NCI-H82 (cell line): ENCODE results near the gene SHLD2.
"Not testable (repeated sequence)": the region's sequence is repeated elsewhere in the genome, so short reads cannot be mapped to it uniquely, and the experiment has no call there.

Experiments used
- DNase-seq: peaks from one replicate; lab custom pipeline; 2025; lab: John Stamatoyannopoulos, UW

Gene SHLD2

GRCh38 chr10:87213150-87213765, 118.3 kb downstream of the SHLD2 start:
- not testable (repeated sequence) for DNase-seq

- not testable (repeated sequence) for DNase-seq
Observed at GRCh38 chr10:87213806-87214205, 118.8 kb downstream of the SHLD2 start.

GRCh38 chr10:87216120-87216519, 121.1 kb downstream of the SHLD2 start:
- DNase-seq: not testable (repeated sequence)

- not testable (repeated sequence) for DNase-seq
Observed at GRCh38 chr10:87219370-87219769, 124.4 kb downstream of the SHLD2 start.

- not testable (repeated sequence) for DNase-seq
Observed at GRCh38 chr10:87222789-87223188, 127.8 kb downstream of the SHLD2 start.

- not testable (repeated sequence) for DNase-seq
Observed at GRCh38 chr10:87225148-87225547, 130.1 kb downstream of the SHLD2 start, which contains the start of gene NUTM2A. Gene NUTM2A (plus strand): TSS chr10:87225448. CDS start chr10:87225831, 383 bp downstream.

- DNase-seq: not testable (repeated sequence)
Observed at GRCh38 chr10:87228247-87228646, 133.2 kb downstream of the SHLD2 start.

- not testable (repeated sequence) for DNase-seq
Observed at GRCh38 chr10:87229211-87229610, 134.2 kb downstream of the SHLD2 start.

- DNase-seq: not testable (repeated sequence)
Observed at GRCh38 chr10:87234854-87235253, 139.8 kb downstream of the SHLD2 start.

GRCh38 chr10:87237244-87237643, 142.2 kb downstream of the SHLD2 start:
- DNase-seq: not testable (repeated sequence)

- DNase-seq: not testable (repeated sequence)
Observed at GRCh38 chr10:87239346-87239808, 144.4 kb downstream of the SHLD2 start.
